ENCODE measurements around the gene GMFB. TPM values are rescaled to one million over a fixed set of nuclear protein-coding genes. Genes with fewer than 3 reads are reported as not detected.
A peak's percentile ranks its signal among the peaks of the same experiment; 100 is the strongest.

GMFB gene
- total RNA-seq, 1 donor from 2014 or later, result 56.1 TPM

DNA sequence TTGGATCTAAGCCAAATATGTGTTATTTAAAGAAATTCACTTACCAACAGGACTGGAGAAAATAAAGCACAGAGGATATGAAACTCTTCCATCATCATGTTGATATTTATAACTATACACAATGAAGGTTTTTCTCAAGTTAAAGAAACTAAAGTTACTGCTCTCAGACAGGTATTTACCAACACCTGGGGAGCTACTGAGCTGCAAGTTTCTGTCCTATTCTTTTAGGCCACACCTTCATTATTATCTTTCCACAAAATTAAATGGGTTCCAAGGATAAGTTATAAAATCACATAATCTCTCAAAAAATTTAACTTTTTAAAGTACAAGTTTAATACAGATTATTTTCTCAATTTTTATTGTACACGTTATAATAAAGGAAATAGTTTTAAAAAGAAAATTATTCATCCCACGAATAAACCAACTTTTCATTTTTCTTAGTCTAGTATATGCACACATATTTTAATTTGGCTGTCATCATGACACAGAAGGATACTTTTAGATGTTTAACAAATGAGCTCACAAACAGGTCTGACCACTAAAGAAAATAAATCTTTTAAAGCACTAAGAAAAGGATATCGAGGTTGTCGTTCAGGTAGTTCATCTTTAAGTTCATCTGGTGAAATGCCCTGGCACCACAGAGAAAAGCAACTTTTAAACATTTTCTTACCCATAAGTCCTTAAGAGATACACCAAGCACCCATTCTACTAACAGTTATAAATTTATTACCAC, 7.8 kb downstream of the GMFB start:
- no peak overlapping the region for H3K4me3 Mint-ChIP-seq
- DNase-seq (ENCODE audit: low spot score in 2 of 2, unreplicated experiment in 2 of 2), result no peak
- peaks cover 4% of the 10 kb centered on the region for H3K9me3 Mint-ChIP-seq
- H3K27ac Mint-ChIP-seq, result peak overlapping the region; percentile 28
- peaks cover 28% of the 10 kb centered on the region for H3K36me3 Mint-ChIP-seq
- no peaks in the 10 kb centered on the region for H3K27me3 Mint-ChIP-seq (ENCODE audit: low read depth)
- peaks cover 25% of the 10 kb centered on the region for H3K4me1 Mint-ChIP-seq
- TF ChIP-seq, protein P1, sequence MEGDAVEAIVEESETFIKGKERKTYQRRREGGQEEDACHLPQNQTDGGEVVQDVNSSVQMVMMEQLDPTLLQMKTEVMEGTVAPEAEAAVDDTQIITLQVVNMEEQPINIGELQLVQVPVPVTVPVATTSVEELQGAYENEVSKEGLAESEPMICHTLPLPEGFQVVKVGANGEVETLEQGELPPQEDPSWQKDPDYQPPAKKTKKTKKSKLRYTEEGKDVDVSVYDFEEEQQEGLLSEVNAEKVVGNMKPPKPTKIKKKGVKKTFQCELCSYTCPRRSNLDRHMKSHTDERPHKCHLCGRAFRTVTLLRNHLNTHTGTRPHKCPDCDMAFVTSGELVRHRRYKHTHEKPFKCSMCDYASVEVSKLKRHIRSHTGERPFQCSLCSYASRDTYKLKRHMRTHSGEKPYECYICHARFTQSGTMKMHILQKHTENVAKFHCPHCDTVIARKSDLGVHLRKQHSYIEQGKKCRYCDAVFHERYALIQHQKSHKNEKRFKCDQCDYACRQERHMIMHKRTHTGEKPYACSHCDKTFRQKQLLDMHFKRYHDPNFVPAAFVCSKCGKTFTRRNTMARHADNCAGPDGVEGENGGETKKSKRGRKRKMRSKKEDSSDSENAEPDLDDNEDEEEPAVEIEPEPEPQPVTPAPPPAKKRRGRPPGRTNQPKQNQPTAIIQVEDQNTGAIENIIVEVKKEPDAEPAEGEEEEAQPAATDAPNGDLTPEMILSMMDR (IDR thresholded peaks at IDR 0.05; ENCODE audit: unreplicated experiment), result no peak

DNA sequence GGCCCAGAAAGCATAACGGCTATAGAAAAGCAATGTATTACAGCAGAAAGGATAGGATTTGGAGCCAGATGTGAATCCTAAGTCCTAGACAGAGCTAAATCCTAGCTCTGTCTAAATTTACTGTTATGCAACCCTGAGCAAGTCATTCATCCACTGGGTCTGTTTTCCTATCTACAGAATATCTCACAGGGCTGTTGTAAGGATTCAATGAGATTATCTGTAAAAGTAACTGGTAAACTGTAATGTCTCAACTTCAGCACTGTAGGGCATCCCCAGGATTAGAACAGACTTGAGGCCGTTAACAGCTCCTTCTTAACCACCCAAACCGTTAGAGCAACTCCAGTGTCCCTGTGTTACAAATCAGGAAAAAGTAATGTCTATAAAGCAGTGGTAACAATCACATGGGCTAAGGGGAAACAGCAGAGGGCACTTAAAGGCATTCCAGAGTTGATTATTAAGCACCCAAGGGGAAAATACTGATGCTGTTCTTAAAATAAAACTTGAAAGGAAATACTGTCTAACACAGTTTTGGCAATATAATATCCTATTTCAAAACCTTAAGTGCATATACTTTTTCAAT, 10.1 kb downstream of the GMFB start:
- Mint-ChIP-seq H3K4me1 (peaks cover 25% of the 10 kb centered on the region), H3K9me3 (no peaks in the 10 kb centered on the region), H3K27ac (peak overlapping the region; percentile 52), H3K4me3 (no peak overlapping the region), H3K36me3 (peaks cover 23% of the 10 kb centered on the region), H3K27me3 (ENCODE audit: low read depth) (no peaks in the 10 kb centered on the region)
- TF ChIP-seq, protein P1 (IDR thresholded peaks at IDR 0.05; ENCODE audit: unreplicated experiment), result no peak
- DNase-seq (ENCODE audit: low spot score in 2 of 2, unreplicated experiment in 2 of 2), result no peak

DNA sequence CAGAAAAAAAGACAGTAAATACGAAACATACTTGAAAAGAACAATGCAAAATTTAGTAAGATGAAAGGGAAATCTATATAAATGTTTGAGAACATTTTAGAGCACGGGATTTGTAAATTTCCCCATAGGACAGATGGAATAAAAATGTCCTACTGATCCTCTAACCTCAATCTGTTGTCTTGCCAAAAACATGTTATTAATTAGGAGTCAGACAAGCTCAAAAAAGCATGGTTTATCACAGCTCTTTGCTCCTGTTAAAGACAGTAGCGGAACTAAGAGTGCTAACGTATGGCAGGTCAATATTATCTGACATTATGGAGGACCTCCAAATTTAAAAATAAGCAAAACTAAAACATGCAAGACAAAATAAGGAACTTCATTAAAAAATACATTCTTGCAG, 12.9 kb downstream of the GMFB start:
- Mint-ChIP-seq H3K4me1 (peaks cover 29% of the 10 kb centered on the region), H3K27me3 (ENCODE audit: low read depth) (no peaks in the 10 kb centered on the region), H3K36me3 (peaks cover 16% of the 10 kb centered on the region), H3K27ac (peak overlapping the region; percentile 60), H3K9me3 (no peaks in the 10 kb centered on the region), H3K4me3 (no peak overlapping the region)
- DNase-seq (ENCODE audit: low spot score in 2 of 2, unreplicated experiment in 2 of 2), result no peak
- TF ChIP-seq, protein P1 (IDR thresholded peaks at IDR 0.05; ENCODE audit: unreplicated experiment), result no peak

DNA sequence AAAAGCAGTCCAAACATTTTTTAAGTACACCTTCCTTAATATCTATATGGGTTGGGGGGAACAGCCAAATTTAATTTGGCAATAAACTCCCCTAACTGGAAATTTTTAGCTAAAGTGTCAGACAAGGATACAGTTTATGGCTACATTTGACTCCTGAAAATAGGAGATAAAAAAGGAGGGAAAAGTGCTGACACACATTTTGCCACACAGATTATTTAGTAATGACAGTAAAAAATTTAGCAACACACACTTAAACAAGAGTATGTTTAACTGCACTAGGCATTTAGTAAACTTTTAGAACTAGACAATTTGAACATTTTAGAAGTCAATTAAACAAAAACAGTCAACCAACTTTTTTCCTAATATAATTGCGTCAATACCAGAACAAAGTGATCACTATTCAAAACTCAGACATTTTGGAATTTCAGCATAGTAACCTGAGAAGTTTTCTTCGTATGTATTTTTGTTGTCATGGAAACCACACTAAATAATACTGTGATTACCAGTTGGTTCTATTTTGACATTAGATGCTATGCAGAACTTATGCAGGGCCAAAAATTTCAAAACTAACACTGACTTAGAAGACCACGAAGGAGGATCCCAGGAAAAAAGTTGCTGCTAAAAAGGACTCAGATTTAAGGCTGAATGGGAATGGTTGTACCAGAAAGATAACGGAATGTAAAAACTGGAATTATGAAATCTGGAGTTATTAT, 13.4 kb downstream of the GMFB start:
- H3K36me3 Mint-ChIP-seq, result peaks cover 16% of the 10 kb centered on the region
- no peak for DNase-seq (ENCODE audit: low spot score in 2 of 2, unreplicated experiment in 2 of 2)
- TF ChIP-seq, protein P1 (IDR thresholded peaks at IDR 0.05; ENCODE audit: unreplicated experiment), result no peak
- no peaks in the 10 kb centered on the region for H3K27me3 Mint-ChIP-seq (ENCODE audit: low read depth)
- H3K4me3 Mint-ChIP-seq, result no peak overlapping the region
- no peaks in the 10 kb centered on the region for H3K9me3 Mint-ChIP-seq
- H3K27ac Mint-ChIP-seq, result peak overlapping the region; percentile 60
- peaks cover 29% of the 10 kb centered on the region for H3K4me1 Mint-ChIP-seq

DNA sequence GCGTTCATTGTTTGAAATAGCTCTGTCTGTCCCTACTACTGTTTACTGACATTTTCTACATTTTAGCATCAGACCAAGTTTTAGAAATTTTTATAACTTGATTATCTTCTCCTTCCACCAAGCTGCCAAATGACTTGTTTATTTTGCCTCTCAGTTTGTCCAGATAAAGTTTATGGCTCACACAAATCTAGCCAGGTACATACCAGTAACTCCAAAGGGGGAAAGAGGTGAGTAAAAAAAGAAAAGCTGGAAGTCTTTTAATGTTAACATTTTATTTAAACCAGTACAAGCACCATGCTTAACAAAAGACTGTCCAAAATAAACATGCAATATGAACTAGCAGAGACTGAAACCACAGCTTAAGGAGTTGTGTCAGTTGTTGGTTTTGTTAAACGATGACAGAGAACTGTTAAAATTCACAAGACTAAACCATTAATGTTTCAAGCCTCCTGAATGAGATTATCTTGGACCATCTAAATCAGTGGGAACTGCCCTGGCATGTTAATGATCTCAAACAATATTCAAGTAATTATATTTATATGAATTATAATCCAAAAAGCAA, 14.5 kb downstream of the GMFB start:
- peak overlapping the region; percentile 45 for H3K27ac Mint-ChIP-seq

More for the DNA sequence above, 14.5 kb downstream of the GMFB start:
- peaks cover 16% of the 10 kb centered on the region for H3K36me3 Mint-ChIP-seq
- no peak overlapping the region for H3K4me3 Mint-ChIP-seq
- DNase-seq (ENCODE audit: low spot score in 2 of 2, unreplicated experiment in 2 of 2), result no peak
- H3K27me3 Mint-ChIP-seq (ENCODE audit: low read depth), result no peaks in the 10 kb centered on the region
- H3K4me1 Mint-ChIP-seq, result peaks cover 29% of the 10 kb centered on the region
- H3K9me3 Mint-ChIP-seq, result no peaks in the 10 kb centered on the region
- TF ChIP-seq, protein P1 (IDR thresholded peaks at IDR 0.05; ENCODE audit: unreplicated experiment), result no peak
